GM19397 (cell line): ENCODE data around the gene ARHGAP24.
"Not testable (repeated sequence)": the region's sequence is repeated elsewhere in the genome, so short reads cannot be mapped to it uniquely, and the experiment has no call there.

Source experiments
- ATAC-seq: cut with Tn5 transposase; IDR thresholded peaks from one replicate; pipeline ENCODE4 v1.9.1; 2021; ENCODE audit warnings: mild to moderate bottlenecking, moderate library complexity; ENCODE audit not compliant: unreplicated experiment

Gene ARHGAP24

DNA sequence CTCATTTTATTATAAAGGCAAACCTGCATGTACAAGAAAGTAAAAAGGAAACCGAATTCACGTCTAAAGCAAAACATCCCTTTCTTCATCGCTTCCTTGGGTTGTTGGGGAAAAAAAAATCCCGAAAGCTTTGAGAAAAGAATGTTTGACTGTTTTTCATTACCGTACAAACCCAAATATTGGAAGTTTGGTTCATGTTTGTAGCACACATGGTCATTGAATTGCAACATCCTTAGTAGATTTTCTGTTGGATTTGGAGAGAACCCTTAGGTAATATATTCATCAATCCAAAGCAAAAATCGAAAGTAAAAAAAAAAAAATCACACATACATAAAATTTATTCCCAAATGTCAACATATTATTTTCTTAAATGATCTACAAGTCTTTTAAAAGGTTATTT, 464.6 kb downstream of the ARHGAP24 start:
- no peak for ATAC-seq

DNA sequence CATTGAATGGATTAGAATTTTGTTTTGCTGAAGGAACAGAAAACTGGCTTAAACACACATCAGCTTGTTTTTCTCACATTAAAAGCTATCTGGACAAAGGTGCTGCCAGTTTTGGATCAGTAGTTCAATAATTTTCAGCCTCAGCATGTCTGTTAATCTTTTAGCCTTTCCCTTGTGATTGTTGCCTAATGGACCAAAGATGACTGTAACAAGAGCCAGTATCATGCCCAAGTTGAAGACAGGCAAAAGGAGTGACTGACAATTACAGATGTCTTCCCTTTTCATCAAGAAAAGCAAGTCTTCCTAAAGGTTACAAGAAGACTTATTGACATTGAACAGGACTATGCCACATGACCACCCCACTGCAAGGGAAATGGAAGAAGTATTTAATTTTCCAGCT, 465.2 kb downstream of the ARHGAP24 start:
- ATAC-seq = no peak

DNA sequence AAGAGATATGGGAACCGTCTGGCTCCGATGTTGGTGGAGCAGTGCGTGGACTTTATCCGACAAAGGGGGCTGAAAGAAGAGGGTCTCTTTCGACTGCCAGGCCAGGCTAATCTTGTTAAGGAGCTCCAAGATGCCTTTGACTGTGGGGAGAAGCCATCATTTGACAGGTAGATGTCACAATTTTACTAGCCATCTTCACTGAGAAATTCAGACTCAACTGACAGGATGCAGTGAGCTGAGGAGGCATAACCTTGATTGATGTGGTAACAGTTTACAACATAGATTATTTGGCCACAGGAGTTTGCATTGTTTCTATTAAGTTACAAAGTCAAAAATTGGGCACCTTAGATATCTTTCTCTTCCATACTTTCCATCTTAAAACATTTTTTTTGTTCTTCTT, 467.2 kb downstream of the ARHGAP24 start:
- no peak for ATAC-seq

GRCh38 chr4:85946821-85947220, 471.9 kb downstream of the ARHGAP24 start:
- ATAC-seq = no peak

- ATAC-seq = no peak
Measured at GRCh38 chr4:85951099-85951498, 476.1 kb downstream of the ARHGAP24 start.

GRCh38 chr4:85952528-85952927, 477.6 kb downstream of the ARHGAP24 start:
- no peak for ATAC-seq

- ATAC-seq = no peak
Measured at GRCh38 chr4:85952972-85953650, 478.2 kb downstream of the ARHGAP24 start.

DNA sequence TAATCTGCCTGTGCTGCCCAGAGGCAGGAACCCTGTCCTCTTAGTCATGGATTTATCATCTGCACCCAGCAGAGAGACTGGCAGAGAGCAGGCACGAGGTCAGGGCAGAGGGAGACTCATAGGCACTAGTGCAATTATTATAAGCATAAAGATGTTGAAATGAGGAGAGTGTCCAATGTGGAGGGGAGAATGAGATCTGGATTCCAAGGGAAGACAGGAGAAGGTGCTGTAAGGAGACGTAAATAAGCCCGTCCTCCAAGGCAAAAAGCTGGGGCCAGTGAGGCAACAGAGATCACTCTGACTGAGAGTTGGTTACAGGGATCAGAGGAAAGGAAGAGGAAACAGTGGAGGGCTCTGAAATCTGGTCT, 478.7 kb downstream of the ARHGAP24 start:
- ATAC-seq = no peak

GRCh38 chr4:85955620-85956292, 480.8 kb downstream of the ARHGAP24 start:
- ATAC-seq = no peak

DNA sequence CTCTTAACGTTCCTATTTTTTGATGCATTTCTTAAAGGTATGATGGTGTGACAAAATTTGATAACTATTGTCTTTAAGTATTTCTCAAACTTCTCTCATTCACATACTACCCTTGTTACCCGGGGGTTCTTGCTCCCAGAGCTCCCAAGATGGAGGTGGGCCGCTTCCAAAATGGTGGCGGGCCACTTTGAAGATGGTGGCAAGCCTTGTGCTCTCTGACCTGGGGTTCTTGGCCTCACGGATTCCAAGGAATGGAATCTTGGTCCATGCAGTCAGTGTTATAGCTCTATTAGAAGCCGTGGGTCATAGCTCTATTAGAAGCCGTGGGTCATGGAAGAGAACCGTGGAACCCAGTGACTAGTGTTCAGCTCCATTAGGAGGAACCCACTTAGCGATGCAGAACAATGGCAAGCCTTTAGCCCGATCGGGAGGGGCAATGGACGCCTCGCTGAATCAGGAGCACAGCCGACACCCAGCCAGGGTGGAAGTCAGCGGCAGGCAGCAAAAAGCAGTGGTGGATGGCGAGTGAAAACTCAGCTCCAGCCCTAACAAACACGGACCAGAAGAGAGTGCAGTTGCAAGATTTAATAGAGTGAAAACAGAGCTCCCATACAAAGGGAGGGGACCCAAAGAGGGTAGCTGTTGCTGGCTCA, 481.5 kb downstream of the ARHGAP24 start:
- no peak for ATAC-seq

DNA sequence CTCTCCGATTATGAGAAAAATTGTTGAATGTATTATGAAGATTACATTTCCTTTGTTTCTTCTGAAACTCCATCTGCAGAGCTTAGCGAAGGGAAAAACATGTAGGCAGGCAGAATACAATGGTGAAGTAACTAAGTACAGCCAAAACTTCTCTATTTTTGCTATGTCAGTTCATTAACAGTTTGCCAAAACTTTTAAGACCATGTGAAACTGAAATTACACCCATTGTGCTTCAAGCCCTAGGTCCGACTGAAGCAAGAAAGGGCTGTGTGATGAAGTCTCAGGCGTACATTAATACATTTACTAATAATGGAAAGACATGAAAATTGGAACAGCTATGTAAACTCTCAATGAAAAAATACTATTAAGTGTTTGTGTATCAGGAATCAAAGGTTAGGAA, 486.9 kb downstream of the ARHGAP24 start:
- ATAC-seq = no peak

GRCh38 chr4:85963231-85963630, 488.3 kb downstream of the ARHGAP24 start:
- no peak for ATAC-seq

DNA sequence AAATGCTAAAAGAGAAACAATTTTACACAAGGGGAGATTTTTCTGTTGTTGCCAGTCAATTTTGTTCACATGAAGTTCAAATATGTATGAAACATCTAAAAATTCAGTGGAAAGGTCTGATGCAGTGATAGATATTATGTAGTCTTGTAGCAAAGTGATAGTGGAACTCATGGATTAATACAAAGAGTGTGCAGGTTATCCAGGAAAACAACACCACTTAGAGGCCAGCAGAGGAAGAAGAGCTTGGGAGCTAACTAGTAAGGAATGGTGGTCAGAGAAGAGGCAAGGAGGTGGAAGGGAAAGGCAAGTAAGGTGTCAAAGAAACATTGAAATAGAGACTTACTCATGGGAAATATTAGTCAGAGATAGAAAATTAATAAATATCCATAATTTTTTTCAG, 489.3 kb downstream of the ARHGAP24 start:
- no peak for ATAC-seq

DNA sequence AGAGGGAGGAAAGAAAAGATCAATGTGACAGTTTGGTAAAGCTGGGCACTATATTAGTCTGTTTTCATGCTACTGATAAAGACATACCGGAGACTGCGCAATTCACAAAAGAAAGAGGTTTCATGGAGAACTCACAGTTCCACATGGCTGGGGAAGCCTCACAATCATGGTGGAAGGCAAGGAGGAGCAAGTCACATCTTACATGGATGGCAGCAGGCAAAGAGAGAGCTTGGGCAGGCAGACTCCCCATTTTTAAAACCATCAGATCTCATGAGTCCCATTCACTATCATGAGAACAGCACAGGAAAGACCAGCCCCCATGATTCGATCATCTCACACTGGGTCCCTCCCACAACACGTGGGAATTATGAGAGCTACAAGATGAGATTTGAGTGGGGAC, 490.1 kb downstream of the ARHGAP24 start:
- not testable (repeated sequence) for ATAC-seq

- no peak for ATAC-seq
Measured at GRCh38 chr4:85965529-85965928, 490.6 kb downstream of the ARHGAP24 start.

- ATAC-seq = no peak
Measured at GRCh38 chr4:85966373-85966772, 491.4 kb downstream of the ARHGAP24 start.

DNA sequence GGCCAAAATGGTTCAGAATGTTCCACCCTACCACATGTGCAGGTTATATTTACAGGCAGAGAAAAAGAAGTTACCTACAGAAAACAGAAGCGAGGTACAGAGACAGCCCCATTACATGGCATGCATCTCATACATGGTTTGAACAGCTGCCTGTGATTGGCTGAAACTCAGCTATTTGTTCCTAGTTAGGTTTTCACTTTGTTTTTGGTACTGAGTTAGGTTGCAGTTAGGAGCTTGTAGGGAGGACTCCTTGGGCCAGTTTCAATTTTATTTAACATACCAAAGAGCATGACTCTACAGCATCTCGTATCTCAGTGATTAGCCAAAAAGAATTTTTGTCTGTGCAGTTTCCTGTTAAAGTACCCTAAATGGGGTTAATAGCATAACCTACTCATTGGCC, 492.9 kb downstream of the ARHGAP24 start:
- no peak for ATAC-seq

DNA sequence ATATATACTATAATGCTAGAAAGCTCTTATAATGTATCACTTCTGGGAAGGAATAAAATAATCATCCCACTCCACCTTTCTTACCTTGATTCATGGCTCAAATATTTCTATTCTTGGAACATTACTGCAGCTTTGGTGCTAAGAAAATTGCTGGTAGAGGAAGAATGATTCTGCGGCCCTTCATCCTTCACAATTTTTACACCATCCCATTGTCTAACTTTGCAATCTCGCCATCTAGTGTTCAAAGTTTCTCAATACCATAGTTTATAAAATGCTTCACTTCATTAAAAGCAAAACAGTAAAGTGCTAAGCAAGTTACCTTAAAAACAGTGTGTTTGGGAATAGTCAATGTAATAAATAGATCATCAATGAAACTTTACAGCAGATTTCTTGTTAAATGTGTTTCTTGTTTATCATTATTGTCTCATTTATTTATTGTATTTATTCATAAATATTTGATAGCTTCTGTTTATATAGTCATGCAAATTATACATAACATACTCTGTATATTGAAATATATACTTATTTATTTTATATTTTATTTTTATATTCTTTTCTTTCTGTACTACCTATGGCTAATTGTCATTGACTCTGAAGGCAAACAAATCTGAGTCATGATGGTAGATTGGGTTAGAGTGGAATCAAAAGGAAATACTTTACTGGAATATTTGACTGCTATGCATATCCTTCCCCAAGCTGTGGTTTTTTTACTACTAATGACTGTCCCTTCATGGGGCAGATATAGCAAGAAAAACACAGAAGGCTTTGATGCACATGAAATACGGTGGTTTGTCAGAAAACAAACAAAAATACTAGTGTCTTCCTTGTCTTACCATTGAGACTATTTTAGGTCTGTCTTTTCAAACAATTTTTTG, 494.2 kb downstream of the ARHGAP24 start:
- ATAC-seq = no peak

DNA sequence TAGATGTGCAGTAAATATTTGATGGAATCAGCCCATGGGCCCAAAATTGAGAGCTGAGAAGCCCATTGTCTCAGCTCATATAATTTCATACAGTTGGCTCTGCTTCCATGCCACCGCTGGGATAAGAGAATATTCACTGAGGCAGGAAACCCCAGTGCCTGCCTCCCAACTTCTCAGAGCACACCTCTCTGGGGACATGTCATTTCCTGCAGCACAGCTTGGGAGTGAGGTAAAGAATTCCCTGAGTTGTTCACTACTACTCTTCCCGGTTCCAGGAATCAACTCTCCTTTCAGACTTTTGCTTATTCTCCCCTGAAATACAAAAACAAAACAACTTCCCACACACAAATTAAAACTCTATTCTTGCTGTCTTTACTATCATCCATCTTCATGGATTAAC, 495.6 kb downstream of the ARHGAP24 start:
- ATAC-seq = no peak

DNA sequence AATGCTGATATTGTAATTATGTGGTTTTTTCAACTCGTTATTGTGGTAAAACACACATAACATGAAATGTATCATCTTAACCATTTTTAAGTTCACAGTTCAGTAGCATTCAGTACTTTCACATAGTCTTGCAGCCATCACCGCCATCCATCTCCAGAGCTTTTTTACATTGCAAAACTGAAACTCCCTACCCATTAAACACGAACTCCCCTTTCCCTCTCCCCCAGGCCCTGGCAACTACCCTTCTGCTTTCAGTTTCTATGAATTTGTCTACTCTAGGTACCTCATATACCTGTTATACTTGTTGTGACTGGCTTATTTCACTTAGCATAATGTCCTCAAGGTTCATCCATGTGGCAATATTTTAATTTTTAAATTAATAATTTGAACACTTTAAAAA, 504.3 kb downstream of the ARHGAP24 start:
- peak; percentile 96 for ATAC-seq

GRCh38 chr4:85986266-85986665, 511.3 kb downstream of the ARHGAP24 start:
- no peak for ATAC-seq
